GM10847 (cell line): ENCODE measurements around the gene KCNT1.

Experiments
- POLR2A ChIP-seq: IDR thresholded peaks from 2 replicates; pipeline ENCODE4 v1.6.1; 2011; ENCODE audit not compliant: insufficient read length; ENCODE audit errors: extremely low read depth

The KCNT1 gene

DNA sequence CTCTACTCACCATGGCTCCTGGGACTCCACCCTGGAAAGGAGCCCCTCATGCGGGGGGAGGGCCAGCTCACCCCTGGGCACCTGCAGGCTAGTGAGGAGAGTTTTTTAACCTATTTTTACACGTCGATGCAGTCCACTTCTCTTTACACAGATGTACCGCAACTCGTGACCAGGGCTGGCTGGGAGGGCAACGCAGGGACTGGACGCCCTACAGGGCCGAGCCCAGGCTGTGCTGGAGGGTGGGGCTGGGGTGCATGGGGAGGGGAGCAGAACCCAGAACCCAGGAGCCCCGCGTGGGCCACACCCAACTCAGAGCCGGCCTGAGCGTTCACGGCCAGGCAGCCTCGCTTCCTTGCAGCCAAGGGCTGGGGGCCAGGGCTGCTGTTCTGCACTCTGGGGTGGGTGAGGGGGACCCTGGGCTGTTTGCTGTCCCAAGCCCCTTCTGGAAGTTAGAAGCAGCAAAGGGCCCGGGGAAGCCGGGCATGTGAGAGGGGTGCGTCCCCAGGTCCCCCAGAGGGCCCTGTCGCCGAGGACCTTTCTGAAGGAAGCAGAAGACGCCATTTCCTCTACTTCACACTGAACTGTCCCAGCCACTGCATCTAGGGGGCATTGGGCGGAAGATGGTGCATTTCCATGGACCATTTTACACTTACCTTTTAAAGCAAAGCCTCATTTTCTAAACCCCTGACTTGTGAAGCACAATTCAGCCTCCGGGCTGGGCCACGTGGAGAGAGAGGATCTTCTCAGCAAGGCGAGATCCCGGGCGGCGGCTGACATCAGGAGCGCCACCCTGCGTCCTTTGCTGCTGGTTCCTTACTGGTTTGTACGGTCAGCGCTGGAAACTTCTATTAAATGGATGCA, 90.5 kb downstream of the KCNT1 start:
- TF ChIP-seq POLR2A: no peak

GRCh38 chr9:135793221-135794056, 91.5 kb downstream of the KCNT1 start:
- TF ChIP-seq POLR2A: no peak

GRCh38 chr9:135794057-135794335, 92.0 kb downstream of the KCNT1 start:
- TF ChIP-seq POLR2A: no peak

- TF ChIP-seq POLR2A: no peak
Observed at GRCh38 chr9:135794361-135794885, 92.4 kb downstream of the KCNT1 start.

DNA sequence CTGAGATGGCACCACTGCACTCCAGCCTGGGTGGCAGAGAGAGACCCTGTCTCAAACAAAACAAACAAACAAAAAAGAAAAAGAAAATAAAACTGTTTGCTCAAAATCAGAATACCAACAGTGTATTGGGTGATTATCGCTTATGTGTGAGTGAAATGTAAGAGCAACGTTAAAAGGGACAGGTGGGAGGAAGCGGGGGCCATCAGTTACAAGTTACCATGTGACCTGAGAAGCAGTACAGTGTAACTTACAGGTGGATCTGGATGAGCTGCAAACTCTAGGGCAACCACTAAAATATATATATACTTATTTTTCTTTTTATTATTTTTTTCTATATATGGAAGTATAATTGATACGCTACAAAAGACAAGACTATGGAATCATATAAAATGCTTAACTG, 93.4 kb downstream of the KCNT1 start:
- TF ChIP-seq POLR2A: no peak

DNA sequence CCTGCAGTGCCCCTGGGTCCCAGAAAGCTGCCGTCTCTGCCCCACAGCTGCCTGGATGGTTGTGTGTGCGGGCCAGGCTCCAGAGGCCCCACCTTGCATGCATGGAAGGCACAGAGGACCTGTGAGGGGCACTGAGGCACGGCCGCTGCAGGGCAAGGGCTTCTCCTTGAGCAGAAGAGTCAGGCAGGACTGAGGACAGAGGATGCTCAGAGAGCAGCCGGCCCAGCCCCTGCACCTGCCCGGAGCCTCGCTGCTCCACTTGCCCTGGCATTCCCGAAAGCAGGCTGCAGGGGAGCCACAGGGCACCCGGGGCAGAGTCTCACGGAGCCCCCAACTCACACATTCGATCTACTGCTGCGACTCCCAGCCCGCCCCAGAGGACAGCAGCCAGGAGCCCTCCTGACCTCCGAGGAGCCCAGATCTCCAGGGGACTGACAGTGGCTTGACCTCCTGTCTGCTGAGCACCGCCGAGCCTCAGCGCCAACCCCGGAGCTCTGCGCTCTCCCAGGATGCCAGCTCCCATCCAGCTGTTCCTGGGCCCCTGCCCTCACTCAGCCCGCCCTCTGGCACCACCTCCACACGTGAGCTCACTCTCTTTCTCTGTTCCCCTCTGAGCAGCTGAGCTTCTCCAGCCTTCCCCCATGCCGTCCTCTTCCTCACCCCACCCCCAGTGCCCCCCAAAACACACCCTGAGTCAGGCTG, 95.0 kb downstream of the KCNT1 start:
- no peak for TF ChIP-seq POLR2A

DNA sequence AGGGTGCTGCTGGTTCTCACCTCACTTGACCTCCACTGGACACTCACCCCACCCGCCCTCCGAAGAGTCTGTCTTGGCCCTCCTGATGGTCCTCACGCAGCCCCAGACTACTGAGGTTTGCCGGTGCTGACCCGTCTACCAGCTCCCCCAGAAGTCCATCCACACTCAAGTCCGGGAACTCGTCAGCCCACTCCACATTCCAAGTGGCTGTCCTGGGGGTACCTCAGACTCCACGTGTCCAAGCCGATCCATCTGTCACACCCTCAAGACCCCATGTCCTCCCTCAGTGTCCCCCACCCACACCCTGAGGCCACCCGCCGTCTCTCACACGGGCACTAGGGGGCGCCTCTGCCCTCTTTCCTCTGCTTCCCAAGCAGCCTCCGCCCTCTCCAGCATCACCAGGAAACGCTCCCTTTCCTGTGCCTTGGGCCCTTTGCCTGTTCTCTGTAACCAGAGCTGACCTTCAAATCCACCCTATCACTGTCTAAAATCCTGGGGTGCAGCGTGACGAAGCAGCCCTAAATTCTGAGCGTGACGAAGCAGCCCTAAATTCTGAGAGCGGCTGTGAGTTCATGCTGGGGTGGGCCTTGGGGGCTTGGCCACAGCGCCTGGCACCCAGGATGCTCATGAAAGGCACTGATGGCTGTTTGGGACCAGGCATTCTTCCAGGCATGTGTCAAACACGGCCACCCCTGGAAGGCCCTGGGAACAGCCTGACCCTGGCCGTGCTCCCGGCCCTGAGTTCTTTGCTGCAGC, 95.7 kb downstream of the KCNT1 start:
- TF ChIP-seq POLR2A: no peak

- TF ChIP-seq POLR2A: no peak
Observed at GRCh38 chr9:135798263-135798585, 96.2 kb downstream of the KCNT1 start.

GRCh38 chr9:135799261-135799660, 97.3 kb downstream of the KCNT1 start:
- TF ChIP-seq POLR2A: no peak

DNA sequence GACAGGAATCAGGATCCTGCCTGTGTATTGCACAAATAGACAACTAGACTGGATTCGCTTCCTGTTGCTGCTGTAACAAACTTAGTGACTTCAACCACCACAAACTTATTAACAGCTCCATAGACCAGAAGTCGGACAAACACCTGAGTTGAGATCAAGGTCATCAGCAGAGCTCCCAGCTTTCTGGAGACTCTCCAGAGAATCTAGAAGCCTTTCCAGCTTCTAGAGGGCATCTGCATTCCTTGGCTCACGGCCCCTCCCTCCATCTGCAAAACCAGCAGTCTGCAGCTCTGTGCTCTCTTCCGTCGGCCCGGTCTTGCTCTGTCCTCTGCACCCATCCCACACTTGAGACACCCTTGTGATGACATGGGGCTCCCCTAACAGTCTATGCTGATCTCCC, 99.1 kb downstream of the KCNT1 start:
- TF ChIP-seq POLR2A: no peak

- no peak for TF ChIP-seq POLR2A
Observed at GRCh38 chr9:135802876-135803419, 101.0 kb downstream of the KCNT1 start.

GRCh38 chr9:135803441-135803840, 101.5 kb downstream of the KCNT1 start:
- no peak for TF ChIP-seq POLR2A

GRCh38 chr9:135804581-135805421, 102.8 kb downstream of the KCNT1 start:
- no peak for TF ChIP-seq POLR2A
